WTC11 (cell line): ENCODE data around the gene GALR2. TPM values are rescaled to one million over a fixed set of nuclear protein-coding genes. Genes with fewer than 3 reads are reported as not detected.

ENCODE experiments used
- ATAC-seq: fragments of 200-7000 bp; cut with Tn5 transposase; 2 replicates; pipeline ENCODE4 v1.10.0; 2021; ENCODE audit warnings: mild to moderate bottlenecking, moderate library complexity
- Bru-seq: library from RNA; stranded (reverse); fragments of 400-500 nt; gene quantifications from one replicate; lab custom pipeline; 2021; lab: Mats Ljungman, UMichigan
- CTCF ChIA-PET: fragments of 300-600 bp; sonication (Branson Sonifier 250); formaldehyde crosslinking; loops from one replicate; lab custom pipeline; 2021; ENCODE audit warnings: antibody characterized with exemption; lab: Charles Lee
- POLR2A ChIA-PET: fragments of 350-600 bp; sonication (Branson Sonifier 250); formaldehyde crosslinking; loops from one replicate; lab custom pipeline; 2021; ENCODE audit warnings: antibody characterized with exemption; lab: Charles Lee
- DNase-seq: peaks from one replicate; pipeline ENCODE4 v3.0.0; 2021; ENCODE audit warnings: low spot score
- H3K27ac Mint-ChIP-seq: 2 replicates; pipeline ENCODE4 v1.8.0; 2021; ENCODE audit warnings: mixed read lengths
- H3K27me3 Mint-ChIP-seq: 2 replicates; pipeline ENCODE4 v1.8.0; 2021; ENCODE audit warnings: low read depth, mild to moderate bottlenecking, moderate library complexity, mixed read lengths
- H3K36me3 Mint-ChIP-seq: 2 replicates; pipeline ENCODE4 v1.8.0; 2021; ENCODE audit warnings: mixed read lengths
- H3K4me1 Mint-ChIP-seq: 2 replicates; pipeline ENCODE4 v1.8.0; 2022; ENCODE audit warnings: mixed read lengths
- H3K4me3 Mint-ChIP-seq: 2 replicates; pipeline ENCODE4 v1.8.0; 2021; ENCODE audit warnings: mild to moderate bottlenecking, moderate library complexity, mixed read lengths
- H3K9me3 Mint-ChIP-seq: 2 replicates; pipeline ENCODE4 v1.8.0; 2021; ENCODE audit warnings: mixed read lengths
- CREM ChIP-seq: sonication (generic); formaldehyde crosslinking; IDR thresholded peaks from 2 replicates; pipeline ENCODE4 v1.8.1; 2022; ENCODE audit warnings: mild to moderate bottlenecking, missing genetic modification reagents, moderate library complexity
- ELF4 ChIP-seq: sonication (generic); formaldehyde crosslinking; IDR thresholded peaks from 2 replicates; pipeline ENCODE4 v1.8.1; 2022; ENCODE audit warnings: low read depth, mild to moderate bottlenecking, moderate library complexity, missing genetic modification reagents
- FOXK1 ChIP-seq: sonication (generic); formaldehyde crosslinking; IDR thresholded peaks from 2 replicates; pipeline ENCODE4 v1.8.0; 2022; ENCODE audit warnings: mild to moderate bottlenecking, moderate library complexity, missing genetic modification reagents
- FOXP1 ChIP-seq: sonication (generic); formaldehyde crosslinking; IDR thresholded peaks from 2 replicates; pipeline ENCODE4 v1.8.0; 2022; ENCODE audit warnings: missing genetic modification reagents, mild to moderate bottlenecking, moderate library complexity, borderline replicate concordance
- GRHL2 ChIP-seq: fragments of 250-450 bp; sonication (Bioruptor Pico); IDR thresholded peaks from 2 replicates; pipeline ENCODE4 v1.8.0; 2022; ENCODE audit warnings: mild to moderate bottlenecking, moderate library complexity; ENCODE audit not compliant: insufficient replicate concordance, severe bottlenecking
- MYBL2 ChIP-seq: sonication (generic); formaldehyde crosslinking; IDR thresholded peaks from 2 replicates; pipeline ENCODE4 v1.8.1; 2023; ENCODE audit warnings: mild to moderate bottlenecking, moderate library complexity, missing genetic modification reagents
- NFATC4 ChIP-seq: fragments of 250-450 bp; sonication (Bioruptor Pico); IDR thresholded peaks from 2 replicates; pipeline ENCODE4 v1.9.0; 2021; ENCODE audit warnings: mild to moderate bottlenecking
- SMAD3 ChIP-seq: sonication (generic); formaldehyde crosslinking; IDR thresholded peaks from 2 replicates; pipeline ENCODE4 v1.8.0; 2022; ENCODE audit warnings: missing genetic modification reagents, mild to moderate bottlenecking, borderline replicate concordance
- SP1 ChIP-seq: sonication (generic); formaldehyde crosslinking; conservative IDR thresholded peaks from 2 replicates; pipeline ENCODE4 v1.8.1; 2022; ENCODE audit warnings: missing genetic modification reagents
- ZNF671 ChIP-seq: fragments of 250-450 bp; sonication (Bioruptor Pico); IDR thresholded peaks from 2 replicates; pipeline ENCODE4 v1.8.0; 2021; ENCODE audit warnings: mild to moderate bottlenecking
- long read RNA-seq, 3 experiments: library from RNA in 1 of 3; library from capped mRNA in 1 of 3; library from polyadenylated mRNA in 1 of 3; unstranded in 2 of 3; stranded (forward) in 1 of 3; transcript quantifications; one replicate each; pipeline ENCODE4 v2.0.0, GENCODE V29; 2021
- total RNA-seq: library from RNA; stranded (reverse); gene quantifications from 3 replicates; pipeline ENCODE4 v1.2.3, GENCODE V29; 2021
- TF ChIP-seq, protein P1 (sequence below): fragments of 250-450 bp; sonication (Bioruptor Pico); IDR thresholded peaks from 2 replicates; pipeline ENCODE4 v1.9.0; 2021; ENCODE audit warnings: moderate library complexity, mild to moderate bottlenecking, inconsistent platforms, borderline replicate concordance
- TF ChIP-seq, protein P2 (sequence below): sonication (generic); formaldehyde crosslinking; IDR thresholded peaks from 2 replicates; pipeline ENCODE4 v1.8.0; 2022; ENCODE audit warnings: missing genetic modification reagents
- TF ChIP-seq, protein P3 (sequence below): sonication (generic); formaldehyde crosslinking; IDR thresholded peaks from 2 replicates; pipeline ENCODE4 v1.8.1; 2023; ENCODE audit warnings: mild to moderate bottlenecking, moderate library complexity, missing genetic modification reagents
- TF ChIP-seq, protein P4 (sequence below): sonication (generic); formaldehyde crosslinking; IDR thresholded peaks from 2 replicates; pipeline ENCODE4 v1.8.0; 2022; ENCODE audit warnings: mild to moderate bottlenecking, missing genetic modification reagents
- TF ChIP-seq, protein P5 (sequence below): sonication (generic); formaldehyde crosslinking; IDR thresholded peaks from 2 replicates; pipeline ENCODE4 v1.8.0; 2023; ENCODE audit warnings: mild to moderate bottlenecking, missing genetic modification reagents

GALR2 gene, protein sequence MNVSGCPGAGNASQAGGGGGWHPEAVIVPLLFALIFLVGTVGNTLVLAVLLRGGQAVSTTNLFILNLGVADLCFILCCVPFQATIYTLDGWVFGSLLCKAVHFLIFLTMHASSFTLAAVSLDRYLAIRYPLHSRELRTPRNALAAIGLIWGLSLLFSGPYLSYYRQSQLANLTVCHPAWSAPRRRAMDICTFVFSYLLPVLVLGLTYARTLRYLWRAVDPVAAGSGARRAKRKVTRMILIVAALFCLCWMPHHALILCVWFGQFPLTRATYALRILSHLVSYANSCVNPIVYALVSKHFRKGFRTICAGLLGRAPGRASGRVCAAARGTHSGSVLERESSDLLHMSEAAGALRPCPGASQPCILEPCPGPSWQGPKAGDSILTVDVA
- 1.7 to 2.9 TPM (median 2.0 TPM) in 3 replicates for total RNA-seq
- percentile 27 among the genes with signal in this experiment for Bru-seq, nascent RNA
- long read RNA-seq, experiment 1, partial matches to known transcripts, result 0 of 3 reads
- long read RNA-seq, experiment 1, other reads (novel, unspliced or antisense), result 0 of 3 reads
- long read RNA-seq, experiment 2, partial matches to known transcripts, result 0 of 1 reads
- long read RNA-seq, experiment 2, other reads (novel, unspliced or antisense), result 1 of 1 reads
- long read RNA-seq, experiment 3, result 0 reads

DNA sequence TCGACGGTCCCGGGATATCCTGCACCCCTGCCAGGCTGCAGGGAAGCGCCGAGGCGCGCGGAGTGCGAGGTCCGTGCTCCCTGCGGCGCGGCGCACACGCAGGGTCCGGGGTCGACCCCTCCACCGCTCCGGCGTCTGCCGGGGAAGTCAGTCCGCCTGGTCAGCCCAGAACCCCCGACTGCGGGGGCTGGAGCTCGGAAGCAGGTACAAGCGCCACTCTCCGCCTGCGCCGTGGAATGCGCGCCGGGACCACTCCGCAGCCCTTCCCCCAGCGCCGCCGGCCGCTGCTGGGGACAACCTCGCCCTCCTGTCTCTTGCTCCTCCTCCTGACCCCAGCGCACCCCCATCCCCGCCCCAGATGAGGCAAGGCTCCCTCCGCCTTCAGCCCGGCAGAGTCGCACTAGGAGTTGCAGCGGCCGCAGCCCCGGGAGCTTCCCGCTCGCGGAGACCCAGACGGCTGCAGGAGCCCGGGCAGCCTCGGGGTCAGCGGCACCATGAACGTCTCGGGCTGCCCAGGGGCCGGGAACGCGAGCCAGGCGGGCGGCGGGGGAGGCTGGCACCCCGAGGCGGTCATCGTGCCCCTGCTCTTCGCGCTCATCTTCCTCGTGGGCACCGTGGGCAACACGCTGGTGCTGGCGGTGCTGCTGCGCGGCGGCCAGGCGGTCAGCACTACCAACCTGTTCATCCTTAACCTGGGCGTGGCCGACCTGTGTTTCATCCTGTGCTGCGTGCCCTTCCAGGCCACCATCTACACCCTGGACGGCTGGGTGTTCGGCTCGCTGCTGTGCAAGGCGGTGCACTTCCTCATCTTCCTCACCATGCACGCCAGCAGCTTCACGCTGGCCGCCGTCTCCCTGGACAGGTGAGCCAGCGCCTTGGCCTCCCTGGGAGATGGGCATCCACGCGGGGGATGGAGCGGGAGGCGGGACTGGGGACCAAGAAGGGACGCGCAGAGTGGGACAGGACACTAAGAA lies at the start of gene GALR2:
TSS of gene GALR2 (plus strand) at position 392 of the 974 bp plus-strand sequence. CDS start at position 495, 103 bp downstream.
- Mint-ChIP-seq H3K36me3 (no peaks in the 10 kb centered on the region), H3K27me3 (peaks cover 64% of the 10 kb centered on the region), H3K9me3 (no peaks in the 10 kb centered on the region), H3K4me3 (peak within 1 kb of the TSS; percentile 86), H3K27ac (no peak within 1 kb of the TSS)
- CTCF ChIA-PET, result interaction anchor here (0.8 to 4.9 kb wide), 19 partner anchors 9 to 228 kb away, joined by 3 to 43 read pairs (median 4); partner anchors contain the start of genes CDK3, FBF1 and TRIM65
- peak; percentile 75 for DNase-seq
- TF ChIP-seq ELF4 (CRISPR knock-in tag) (no peak), ZNF671 (CRISPR knock-in tag) (no peak), SP1 (CRISPR knock-in tag) (peak; percentile 28; the same call in 1 of the 2 replicates), MYBL2 (0 out of 2 replicates have a peak, but pooled peaks have one; percentile 6), GRHL2 (CRISPR knock-in tag) (no peak), NFATC4 (CRISPR knock-in tag) (no peak), FOXP1 (peak; percentile 34; the same call in 1 of the 2 replicates), FOXK1 (CRISPR knock-in tag) (peak; percentile 46; the same call in 1 of the 2 replicates), SMAD3 (CRISPR knock-in tag) (no peak), CREM (CRISPR knock-in tag) (no peak)
- TF ChIP-seq, protein P1, sequence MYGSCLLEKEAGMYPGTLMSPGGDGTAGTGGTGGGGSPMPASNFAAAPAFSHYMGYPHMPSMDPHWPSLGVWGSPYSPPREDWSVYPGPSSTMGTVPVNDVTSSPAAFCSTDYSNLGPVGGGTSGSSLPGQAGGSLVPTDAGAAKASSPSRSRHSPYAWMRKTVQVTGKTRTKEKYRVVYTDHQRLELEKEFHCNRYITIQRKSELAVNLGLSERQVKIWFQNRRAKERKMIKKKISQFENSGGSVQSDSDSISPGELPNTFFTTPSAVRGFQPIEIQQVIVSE, result no peak
- TF ChIP-seq, protein P2, sequence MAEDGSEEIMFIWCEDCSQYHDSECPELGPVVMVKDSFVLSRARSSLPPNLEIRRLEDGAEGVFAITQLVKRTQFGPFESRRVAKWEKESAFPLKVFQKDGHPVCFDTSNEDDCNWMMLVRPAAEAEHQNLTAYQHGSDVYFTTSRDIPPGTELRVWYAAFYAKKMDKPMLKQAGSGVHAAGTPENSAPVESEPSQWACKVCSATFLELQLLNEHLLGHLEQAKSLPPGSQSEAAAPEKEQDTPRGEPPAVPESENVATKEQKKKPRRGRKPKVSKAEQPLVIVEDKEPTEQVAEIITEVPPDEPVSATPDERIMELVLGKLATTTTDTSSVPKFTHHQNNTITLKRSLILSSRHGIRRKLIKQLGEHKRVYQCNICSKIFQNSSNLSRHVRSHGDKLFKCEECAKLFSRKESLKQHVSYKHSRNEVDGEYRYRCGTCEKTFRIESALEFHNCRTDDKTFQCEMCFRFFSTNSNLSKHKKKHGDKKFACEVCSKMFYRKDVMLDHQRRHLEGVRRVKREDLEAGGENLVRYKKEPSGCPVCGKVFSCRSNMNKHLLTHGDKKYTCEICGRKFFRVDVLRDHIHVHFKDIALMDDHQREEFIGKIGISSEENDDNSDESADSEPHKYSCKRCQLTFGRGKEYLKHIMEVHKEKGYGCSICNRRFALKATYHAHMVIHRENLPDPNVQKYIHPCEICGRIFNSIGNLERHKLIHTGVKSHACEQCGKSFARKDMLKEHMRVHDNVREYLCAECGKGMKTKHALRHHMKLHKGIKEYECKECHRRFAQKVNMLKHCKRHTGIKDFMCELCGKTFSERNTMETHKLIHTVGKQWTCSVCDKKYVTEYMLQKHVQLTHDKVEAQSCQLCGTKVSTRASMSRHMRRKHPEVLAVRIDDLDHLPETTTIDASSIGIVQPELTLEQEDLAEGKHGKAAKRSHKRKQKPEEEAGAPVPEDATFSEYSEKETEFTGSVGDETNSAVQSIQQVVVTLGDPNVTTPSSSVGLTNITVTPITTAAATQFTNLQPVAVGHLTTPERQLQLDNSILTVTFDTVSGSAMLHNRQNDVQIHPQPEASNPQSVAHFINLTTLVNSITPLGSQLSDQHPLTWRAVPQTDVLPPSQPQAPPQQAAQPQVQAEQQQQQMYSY, result no peak
- TF ChIP-seq, protein P3, sequence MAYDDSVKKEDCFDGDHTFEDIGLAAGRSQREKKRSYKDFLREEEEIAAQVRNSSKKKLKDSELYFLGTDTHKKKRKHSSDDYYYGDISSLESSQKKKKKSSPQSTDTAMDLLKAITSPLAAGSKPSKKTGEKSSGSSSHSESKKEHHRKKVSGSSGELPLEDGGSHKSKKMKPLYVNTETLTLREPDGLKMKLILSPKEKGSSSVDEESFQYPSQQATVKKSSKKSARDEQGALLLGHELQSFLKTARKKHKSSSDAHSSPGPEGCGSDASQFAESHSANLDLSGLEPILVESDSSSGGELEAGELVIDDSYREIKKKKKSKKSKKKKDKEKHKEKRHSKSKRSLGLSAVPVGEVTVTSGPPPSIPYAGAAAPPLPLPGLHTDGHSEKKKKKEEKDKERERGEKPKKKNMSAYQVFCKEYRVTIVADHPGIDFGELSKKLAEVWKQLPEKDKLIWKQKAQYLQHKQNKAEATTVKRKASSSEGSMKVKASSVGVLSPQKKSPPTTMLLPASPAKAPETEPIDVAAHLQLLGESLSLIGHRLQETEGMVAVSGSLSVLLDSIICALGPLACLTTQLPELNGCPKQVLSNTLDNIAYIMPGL, result peak; percentile 39; the same call in 1 of the 2 replicates
- TF ChIP-seq, protein P4, sequence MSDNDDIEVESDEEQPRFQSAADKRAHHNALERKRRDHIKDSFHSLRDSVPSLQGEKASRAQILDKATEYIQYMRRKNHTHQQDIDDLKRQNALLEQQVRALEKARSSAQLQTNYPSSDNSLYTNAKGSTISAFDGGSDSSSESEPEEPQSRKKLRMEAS (CRISPR knock-in tag), result peak; percentile 53; the same call in 1 of the 2 replicates
- TF ChIP-seq, protein P5, sequence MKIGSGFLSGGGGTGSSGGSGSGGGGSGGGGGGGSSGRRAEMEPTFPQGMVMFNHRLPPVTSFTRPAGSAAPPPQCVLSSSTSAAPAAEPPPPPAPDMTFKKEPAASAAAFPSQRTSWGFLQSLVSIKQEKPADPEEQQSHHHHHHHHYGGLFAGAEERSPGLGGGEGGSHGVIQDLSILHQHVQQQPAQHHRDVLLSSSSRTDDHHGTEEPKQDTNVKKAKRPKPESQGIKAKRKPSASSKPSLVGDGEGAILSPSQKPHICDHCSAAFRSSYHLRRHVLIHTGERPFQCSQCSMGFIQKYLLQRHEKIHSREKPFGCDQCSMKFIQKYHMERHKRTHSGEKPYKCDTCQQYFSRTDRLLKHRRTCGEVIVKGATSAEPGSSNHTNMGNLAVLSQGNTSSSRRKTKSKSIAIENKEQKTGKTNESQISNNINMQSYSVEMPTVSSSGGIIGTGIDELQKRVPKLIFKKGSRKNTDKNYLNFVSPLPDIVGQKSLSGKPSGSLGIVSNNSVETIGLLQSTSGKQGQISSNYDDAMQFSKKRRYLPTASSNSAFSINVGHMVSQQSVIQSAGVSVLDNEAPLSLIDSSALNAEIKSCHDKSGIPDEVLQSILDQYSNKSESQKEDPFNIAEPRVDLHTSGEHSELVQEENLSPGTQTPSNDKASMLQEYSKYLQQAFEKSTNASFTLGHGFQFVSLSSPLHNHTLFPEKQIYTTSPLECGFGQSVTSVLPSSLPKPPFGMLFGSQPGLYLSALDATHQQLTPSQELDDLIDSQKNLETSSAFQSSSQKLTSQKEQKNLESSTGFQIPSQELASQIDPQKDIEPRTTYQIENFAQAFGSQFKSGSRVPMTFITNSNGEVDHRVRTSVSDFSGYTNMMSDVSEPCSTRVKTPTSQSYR (CRISPR knock-in tag), result peak; percentile 68; the same call in 1 of the 2 replicates
- TF ChIP-seq, all 79 proteins: peak for 7
- POLR2A ChIA-PET, result interaction anchor here (0.5 kb wide), 1 partner anchor 96 kb away, joined by 3 read pairs; no protein-coding TSS in a partner anchor
- peaks cover 43% of the 10 kb centered on the region for H3K4me1 Mint-ChIP-seq
- peak; percentile 34 for ATAC-seq
